Lower leg skin (tissue), 3 donors: ENCODE results near the gene ZNF726.

ENCODE experiments used
- CTCF ChIP-seq, 3 donors: fragments of 450-650 bp; IDR thresholded peaks; one replicate each; pipeline ENCODE4 v1.5.1; 2016; ENCODE audit warnings: antibody characterized with exemption in 3 of 3, mild to moderate bottlenecking in 3 of 3, moderate library complexity in 2 of 3
- POLR2A ChIP-seq, 2 donors: fragments of 450-650 bp; IDR thresholded peaks; one replicate each; pipeline ENCODE4 v1.6.1; 2016 to 2017; ENCODE audit warnings: antibody characterized with exemption in 2 of 2, mild to moderate bottlenecking in 1 of 2, moderate library complexity in 1 of 2

DNA sequence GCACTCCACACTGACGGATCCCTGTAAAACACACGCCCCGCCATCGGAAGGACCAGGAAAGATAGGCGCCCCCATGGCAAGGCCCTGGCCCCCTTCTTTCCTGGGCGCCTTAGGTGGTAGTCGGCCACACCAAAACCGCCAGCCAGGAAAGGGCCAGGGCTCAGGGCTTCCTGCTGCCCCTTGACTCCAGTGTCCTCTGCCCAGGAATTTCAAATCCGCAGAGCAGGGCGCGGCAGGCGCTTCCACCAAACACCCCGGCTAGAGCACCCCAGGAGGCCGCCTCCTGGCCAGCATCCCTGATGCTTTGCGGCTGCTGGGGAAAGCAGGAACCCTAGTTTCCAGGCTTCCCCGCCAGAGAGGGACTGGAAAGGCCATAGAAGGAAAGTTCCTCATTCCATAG is 57.5 kb downstream of the ZNF726 start:
- TF ChIP-seq CTCF (IDR thresholded peaks at IDR 0.05), result no peak
- TF ChIP-seq POLR2A (IDR thresholded peaks at IDR 0.05), result no peak
